Measurements from ENCODE around the gene WRAP73.

WRAP73 gene

GRCh38 chr1:3609016-3609768 lies 40.7 kb downstream of the WRAP73 start:
- FAIRE-seq, result no peak

GRCh38 chr1:3608154-3608553 lies 41.7 kb downstream of the WRAP73 start:
- no peak for FAIRE-seq

GRCh38 chr1:3607703-3608065 lies 42.2 kb downstream of the WRAP73 start:
- no peak for FAIRE-seq

GRCh38 chr1:3606779-3607702 lies 42.9 kb downstream of the WRAP73 start:
- no peak for FAIRE-seq

- FAIRE-seq, result no peak
Measured at GRCh38 chr1:3604997-3605823, 44.7 kb downstream of the WRAP73 start.

GRCh38 chr1:3604468-3604974 lies 45.4 kb downstream of the WRAP73 start:
- FAIRE-seq, result no peak

- FAIRE-seq, result no peak
Measured at GRCh38 chr1:3603571-3604467, 46.1 kb downstream of the WRAP73 start.

- FAIRE-seq, result no peak
Measured at GRCh38 chr1:3603156-3603555, 46.7 kb downstream of the WRAP73 start.

GRCh38 chr1:3602375-3602774 lies 47.5 kb downstream of the WRAP73 start:
- no peak for FAIRE-seq

GRCh38 chr1:3601743-3602142 lies 48.2 kb downstream of the WRAP73 start:
- FAIRE-seq, result no peak

GRCh38 chr1:3600354-3600753 lies 49.5 kb downstream of the WRAP73 start:
- FAIRE-seq, result no peak

GRCh38 chr1:3599816-3600215 lies 50.1 kb downstream of the WRAP73 start:
- no peak for FAIRE-seq

- FAIRE-seq, result no peak
Measured at GRCh38 chr1:3599286-3599811, 50.6 kb downstream of the WRAP73 start.

GRCh38 chr1:3598522-3599285 lies 51.2 kb downstream of the WRAP73 start:
- no peak for FAIRE-seq

GRCh38 chr1:3598051-3598491 lies 51.8 kb downstream of the WRAP73 start:
- no peak for FAIRE-seq

- FAIRE-seq, result no peak
Measured at GRCh38 chr1:3597599-3597964, 52.3 kb downstream of the WRAP73 start.

GRCh38 chr1:3596663-3597598 lies 53.0 kb downstream of the WRAP73 start:
- no peak for FAIRE-seq

- no peak for FAIRE-seq
Measured at GRCh38 chr1:3595949-3596348, 54.0 kb downstream of the WRAP73 start.

GRCh38 chr1:3594706-3595377 lies 55.1 kb downstream of the WRAP73 start:
- FAIRE-seq, result no peak
